Measurements from ENCODE around the gene PSD2.

Gene PSD2

DNA sequence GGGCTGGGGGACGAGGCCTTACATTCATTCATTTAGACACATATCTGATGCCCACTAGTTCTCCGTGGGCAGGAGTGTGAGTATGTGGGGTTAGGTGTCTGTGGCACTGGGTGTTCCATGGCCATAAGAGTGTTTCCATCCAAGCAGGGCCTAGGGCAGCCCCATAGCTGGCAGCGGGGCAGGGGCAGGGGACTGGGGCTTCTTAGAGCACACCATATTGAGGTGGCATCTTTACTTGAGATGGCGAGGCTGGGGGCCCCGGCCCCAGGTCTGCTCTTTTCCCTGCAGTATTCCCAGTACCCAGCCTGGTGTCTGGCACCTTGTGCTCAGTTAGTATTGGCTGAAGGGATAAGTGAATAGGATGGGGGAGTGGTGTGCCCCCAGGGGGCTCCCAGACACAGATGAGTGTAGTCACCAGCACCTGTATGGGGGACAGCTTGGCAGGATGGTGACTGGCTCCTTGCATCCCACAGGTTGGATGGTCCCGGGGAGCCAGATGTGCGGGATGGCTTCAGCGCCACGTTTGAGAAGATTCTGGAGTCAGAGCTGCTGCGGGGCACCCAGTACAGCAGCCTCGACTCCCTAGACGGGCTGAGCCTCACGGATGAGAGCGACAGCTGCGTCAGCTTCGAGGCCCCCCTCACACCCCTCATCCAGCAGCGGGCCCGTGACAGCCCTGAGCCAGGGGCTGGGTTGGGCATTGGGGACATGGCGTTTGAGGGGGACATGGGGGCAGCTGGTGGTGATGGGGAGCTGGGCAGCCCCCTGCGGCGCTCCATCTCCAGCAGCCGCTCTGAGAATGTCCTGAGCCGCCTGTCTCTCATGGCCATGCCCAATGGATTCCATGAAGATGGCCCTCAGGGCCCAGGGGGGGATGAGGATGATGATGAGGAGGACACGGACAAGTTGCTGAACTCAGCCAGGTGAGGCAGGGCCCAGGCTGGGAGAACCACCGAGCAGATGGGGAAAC, 17.5 kb downstream of the PSD2 start:
- H3K9ac ChIP-seq (ENCODE audit: low read length) = no peak overlapping the region
- peaks cover 71 to 91% of the 10 kb centered on the region in 2 experiments for H3K27me3 ChIP-seq (ENCODE audit: control insufficient read depth in 1 of 2, insufficient read depth in 1 of 2, low read length in 2 of 2)
- no peak overlapping the region for H3K18ac ChIP-seq (ENCODE audit: low read depth in 1 of 2, low read length in 2 of 2)
- H3K4ac ChIP-seq (ENCODE audit: low read depth in 1 of 2, low read length in 2 of 2) = no peak overlapping the region
- H3K23ac ChIP-seq (ENCODE audit: low read length in 2 of 2) = no peak overlapping the region
- no peak overlapping the region for H3K14ac ChIP-seq (ENCODE audit: low read length in 2 of 2)
- H3K27ac ChIP-seq (ENCODE audit: low read length, poor library complexity, severe bottlenecking) = no peak overlapping the region
- DNase-seq = no peak
- no peak overlapping the region for H3K4me3 ChIP-seq (ENCODE audit: insufficient read depth in 1 of 2, low read depth in 1 of 2, low read length in 2 of 2)
- H2BK12ac ChIP-seq (ENCODE audit: low read length in 2 of 2) = no peak overlapping the region
- no peaks in the 10 kb centered on the region for H3K9me3 ChIP-seq (ENCODE audit: control insufficient read depth, low read length)
- no peaks in the 10 kb centered on the region for H3K4me1 ChIP-seq (ENCODE audit: control insufficient read depth, insufficient read depth, low read depth, low read length)
- no peak overlapping the region for H2BK15ac ChIP-seq (ENCODE audit: low read depth, poor library complexity, severe bottlenecking)
- no peaks in the 10 kb centered on the region for H3K36me3 ChIP-seq (ENCODE audit: control insufficient read depth in 1 of 2, insufficient read depth in 2 of 2, low read depth in 1 of 2, low read length in 2 of 2)
- no peak overlapping the region for H2BK5ac ChIP-seq (ENCODE audit: low read depth, low read length, poor library complexity, severe bottlenecking)
- no peaks in the 10 kb centered on the region for H3K79me1 ChIP-seq (replicated peaks; ENCODE audit: low read length, poor library complexity, severe bottlenecking)
- no peak overlapping the region for H2AFZ ChIP-seq (ENCODE audit: low read depth, low read length)
- no peak overlapping the region for H4K91ac ChIP-seq (ENCODE audit: low read length)
- H3K4me2 ChIP-seq (ENCODE audit: low read length, poor library complexity, severe bottlenecking) = no peak overlapping the region
- H4K8ac ChIP-seq (ENCODE audit: low read length) = no peak overlapping the region
- H2BK120ac ChIP-seq (ENCODE audit: low read depth, low read length) = no peak overlapping the region
- 90% methylated on average over 17 of the region's 25 CpGs for WGBS
- H2AK5ac ChIP-seq (ENCODE audit: low read length, severe bottlenecking) = no peak overlapping the region

DNA sequence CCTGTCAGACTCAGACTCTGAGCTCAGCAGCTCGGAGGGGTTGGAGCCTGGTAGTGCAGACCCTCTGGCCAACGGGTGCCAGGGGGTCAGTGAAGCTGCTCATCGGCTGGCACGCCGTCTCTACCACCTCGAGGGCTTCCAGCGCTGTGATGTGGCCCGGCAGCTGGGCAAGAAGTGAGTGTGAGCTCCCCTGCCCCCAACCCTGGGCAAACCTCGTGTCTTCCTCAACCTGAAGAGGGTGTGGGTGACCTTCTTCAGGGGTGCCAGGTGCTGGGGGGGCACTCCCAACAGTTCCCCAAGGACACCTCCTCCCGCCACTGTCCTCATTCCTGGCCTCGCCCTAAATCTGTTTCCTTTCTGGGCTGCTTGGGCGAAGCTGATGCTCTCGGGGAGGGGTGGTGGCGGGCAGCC, 18.6 kb downstream of the PSD2 start:
- no peak overlapping the region for H4K91ac ChIP-seq (ENCODE audit: low read length)
- WGBS = 79% methylated on average over 13 of the region's 14 CpGs

DNA sequence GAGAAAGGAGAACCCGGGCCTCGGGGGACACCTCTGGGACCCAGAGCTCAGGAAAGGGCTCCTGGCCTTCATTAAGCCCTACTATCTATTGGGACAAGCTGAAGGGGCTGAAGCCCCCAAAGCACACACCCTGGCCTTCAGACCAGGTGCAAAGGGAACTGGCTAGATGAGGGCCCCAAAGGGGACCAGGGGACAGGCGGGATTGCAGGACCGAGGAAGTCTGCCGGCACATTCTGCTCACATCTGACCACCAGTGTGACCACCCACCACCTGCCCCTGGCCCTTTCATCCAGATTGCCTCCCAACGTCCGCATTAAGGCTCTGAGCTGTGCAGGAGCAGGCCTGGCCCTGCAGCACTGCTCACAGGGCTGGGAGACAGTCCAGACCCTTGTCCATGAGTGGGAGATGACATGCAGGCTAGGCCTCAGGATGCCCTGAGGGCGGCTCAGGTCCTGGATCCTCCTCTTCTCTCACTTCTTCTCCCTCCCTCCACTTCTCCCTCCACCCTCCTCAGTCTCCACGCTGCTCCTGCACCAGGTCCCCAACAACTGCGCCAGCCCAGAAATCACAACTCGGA, 19.2 kb downstream of the PSD2 start:
- Histone ChIP-seq H3K14ac (ENCODE audit: low read length in 2 of 2) (no peak overlapping the region), H3K27ac (ENCODE audit: low read length, poor library complexity, severe bottlenecking) (no peak overlapping the region)
- 83% methylated on average over 11 of the region's 11 CpGs for WGBS

More for the DNA sequence above, 18.6 kb downstream of the PSD2 start:
- Histone ChIP-seq H4K8ac (ENCODE audit: low read length) (no peak overlapping the region), H3K14ac (ENCODE audit: low read length in 2 of 2) (no peak overlapping the region), H2BK5ac (ENCODE audit: low read depth, low read length, poor library complexity, severe bottlenecking) (no peak overlapping the region), H3K27ac (ENCODE audit: low read length, poor library complexity, severe bottlenecking) (no peak overlapping the region), H2AK5ac (ENCODE audit: low read length, severe bottlenecking) (no peak overlapping the region), H3K79me1 (replicated peaks; ENCODE audit: low read length, poor library complexity, severe bottlenecking) (no peaks in the 10 kb centered on the region), H3K23ac (ENCODE audit: low read length in 2 of 2) (no peak overlapping the region), H3K4me3 (ENCODE audit: insufficient read depth in 1 of 2, low read depth in 1 of 2, low read length in 2 of 2) (no peak overlapping the region), H2BK120ac (ENCODE audit: low read depth, low read length) (no peak overlapping the region), H2AFZ (ENCODE audit: low read depth, low read length) (no peak overlapping the region), H3K4ac (ENCODE audit: low read depth in 1 of 2, low read length in 2 of 2) (no peak overlapping the region), H2BK12ac (ENCODE audit: low read length in 2 of 2) (no peak overlapping the region), H3K27me3 (ENCODE audit: control insufficient read depth in 1 of 2, insufficient read depth in 1 of 2, low read length in 2 of 2) (peaks cover 69 to 89% of the 10 kb centered on the region in 2 experiments), H3K18ac (ENCODE audit: low read depth in 1 of 2, low read length in 2 of 2) (no peak overlapping the region), H2BK15ac (ENCODE audit: low read depth, poor library complexity, severe bottlenecking) (no peak overlapping the region), H3K36me3 (ENCODE audit: control insufficient read depth in 1 of 2, insufficient read depth in 2 of 2, low read depth in 1 of 2, low read length in 2 of 2) (no peaks in the 10 kb centered on the region), H3K4me1 (ENCODE audit: control insufficient read depth, insufficient read depth, low read depth, low read length) (no peaks in the 10 kb centered on the region), H3K9me3 (ENCODE audit: control insufficient read depth, low read length) (peaks cover 10% of the 10 kb centered on the region), H3K4me2 (ENCODE audit: low read length, poor library complexity, severe bottlenecking) (no peak overlapping the region), H3K9ac (ENCODE audit: low read length) (no peak overlapping the region)
- no peak for DNase-seq

DNA sequence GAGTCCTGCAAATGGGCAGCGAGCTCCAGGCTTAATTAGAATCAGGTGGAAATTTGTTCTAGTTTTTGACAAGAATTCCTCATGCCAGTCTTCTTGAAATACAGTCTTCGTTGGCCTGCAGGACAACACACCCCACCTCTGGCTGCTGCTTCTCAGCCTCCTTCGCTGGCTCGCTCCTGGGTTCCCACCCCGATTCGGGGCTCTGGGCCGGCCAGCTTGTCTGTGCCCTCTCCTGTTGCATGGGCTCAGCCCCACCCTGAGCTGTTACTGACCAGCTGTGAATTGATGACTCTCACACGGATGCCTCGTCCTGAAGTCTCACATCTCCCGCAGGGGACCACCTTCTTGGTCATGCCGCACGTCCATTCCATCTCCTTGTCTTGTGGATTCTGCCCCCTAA, 21.0 kb downstream of the PSD2 start:
- no peaks in the 10 kb centered on the region for H3K4me1 ChIP-seq (ENCODE audit: control insufficient read depth, insufficient read depth, low read depth, low read length)
- no peak overlapping the region for H4K8ac ChIP-seq (ENCODE audit: low read length)
- H2BK15ac ChIP-seq (ENCODE audit: low read depth, poor library complexity, severe bottlenecking) = no peak overlapping the region
- H3K14ac ChIP-seq (ENCODE audit: low read length in 2 of 2) = no peak overlapping the region
- H3K4me2 ChIP-seq (ENCODE audit: low read length, poor library complexity, severe bottlenecking) = no peak overlapping the region
- no peak overlapping the region for H2BK120ac ChIP-seq (ENCODE audit: low read depth, low read length)
- no peak overlapping the region for H3K9ac ChIP-seq (ENCODE audit: low read length)
- H3K18ac ChIP-seq (ENCODE audit: low read depth in 1 of 2, low read length in 2 of 2) = no peak overlapping the region
- H3K4me3 ChIP-seq (ENCODE audit: insufficient read depth in 1 of 2, low read depth in 1 of 2, low read length in 2 of 2) = no peak overlapping the region
- no peak overlapping the region for H3K4ac ChIP-seq (ENCODE audit: low read depth in 1 of 2, low read length in 2 of 2)
- H3K9me3 ChIP-seq (ENCODE audit: control insufficient read depth, low read length) = peaks cover 16% of the 10 kb centered on the region
- no peak overlapping the region for H4K91ac ChIP-seq (ENCODE audit: low read length)
- H3K27ac ChIP-seq (ENCODE audit: low read length, poor library complexity, severe bottlenecking) = no peak overlapping the region
- peaks cover 63 to 84% of the 10 kb centered on the region in 2 experiments for H3K27me3 ChIP-seq (ENCODE audit: control insufficient read depth in 1 of 2, insufficient read depth in 1 of 2, low read length in 2 of 2)
- H2AFZ ChIP-seq (ENCODE audit: low read depth, low read length) = no peak overlapping the region
- H3K79me1 ChIP-seq (replicated peaks; ENCODE audit: low read length, poor library complexity, severe bottlenecking) = no peaks in the 10 kb centered on the region
- 82% methylated on average over 12 of the region's 12 CpGs for WGBS
- H2AK5ac ChIP-seq (ENCODE audit: low read length, severe bottlenecking) = no peak overlapping the region
- no peak overlapping the region for H2BK5ac ChIP-seq (ENCODE audit: low read depth, low read length, poor library complexity, severe bottlenecking)
- H3K36me3 ChIP-seq (ENCODE audit: control insufficient read depth in 1 of 2, insufficient read depth in 2 of 2, low read depth in 1 of 2, low read length in 2 of 2) = no peaks in the 10 kb centered on the region
- no peak overlapping the region for H3K23ac ChIP-seq (ENCODE audit: low read length in 2 of 2)
- no peak overlapping the region for H2BK12ac ChIP-seq (ENCODE audit: low read length in 2 of 2)
- DNase-seq = no peak

More for the DNA sequence above, 19.2 kb downstream of the PSD2 start:
- Histone ChIP-seq H2BK12ac (ENCODE audit: low read length in 2 of 2) (no peak overlapping the region), H3K23ac (ENCODE audit: low read length in 2 of 2) (no peak overlapping the region), H3K9ac (ENCODE audit: low read length) (no peak overlapping the region), H3K36me3 (ENCODE audit: control insufficient read depth in 1 of 2, insufficient read depth in 2 of 2, low read depth in 1 of 2, low read length in 2 of 2) (no peaks in the 10 kb centered on the region), H3K4ac (ENCODE audit: low read depth in 1 of 2, low read length in 2 of 2) (no peak overlapping the region), H4K91ac (ENCODE audit: low read length) (no peak overlapping the region), H2BK120ac (ENCODE audit: low read depth, low read length) (no peak overlapping the region), H2AFZ (ENCODE audit: low read depth, low read length) (no peak overlapping the region), H3K4me3 (ENCODE audit: insufficient read depth in 1 of 2, low read depth in 1 of 2, low read length in 2 of 2) (no peak overlapping the region), H2BK5ac (ENCODE audit: low read depth, low read length, poor library complexity, severe bottlenecking) (no peak overlapping the region), H3K4me1 (ENCODE audit: control insufficient read depth, insufficient read depth, low read depth, low read length) (no peaks in the 10 kb centered on the region), H2BK15ac (ENCODE audit: low read depth, poor library complexity, severe bottlenecking) (no peak overlapping the region), H3K79me1 (replicated peaks; ENCODE audit: low read length, poor library complexity, severe bottlenecking) (no peaks in the 10 kb centered on the region), H3K9me3 (ENCODE audit: control insufficient read depth, low read length) (peaks cover 16% of the 10 kb centered on the region), H3K4me2 (ENCODE audit: low read length, poor library complexity, severe bottlenecking) (no peak overlapping the region), H3K18ac (ENCODE audit: low read depth in 1 of 2, low read length in 2 of 2) (no peak overlapping the region), H2AK5ac (ENCODE audit: low read length, severe bottlenecking) (no peak overlapping the region), H4K8ac (ENCODE audit: low read length) (no peak overlapping the region), H3K27me3 (ENCODE audit: control insufficient read depth in 1 of 2, insufficient read depth in 1 of 2, low read length in 2 of 2) (peaks cover 69 to 89% of the 10 kb centered on the region in 2 experiments)
- no peak for DNase-seq
